Measurements from ENCODE around the gene CCDC9B. TPM values are rescaled to one million over a fixed set of nuclear protein-coding genes. Genes with fewer than 3 reads are reported as not detected.

Gene CCDC9B
- 13.0 TPM for total RNA-seq (ENCODE audit: insufficient read depth, low replicate concordance)

- peak; percentile 95 for DNase-seq (ENCODE audit: low spot score)
Measured at GRCh38 chr15:40340740-40341400, at the start of gene CCDC9B. Gene CCDC9B, minus strand, starts transcription at chr15:40340939. Its CDS starts 120 bp downstream, at chr15:40340819.

GRCh38 chr15:40389824-40390595 lies 49.3 kb upstream of the CCDC9B start:
- no peak for DNase-seq (ENCODE audit: low spot score)

DNA sequence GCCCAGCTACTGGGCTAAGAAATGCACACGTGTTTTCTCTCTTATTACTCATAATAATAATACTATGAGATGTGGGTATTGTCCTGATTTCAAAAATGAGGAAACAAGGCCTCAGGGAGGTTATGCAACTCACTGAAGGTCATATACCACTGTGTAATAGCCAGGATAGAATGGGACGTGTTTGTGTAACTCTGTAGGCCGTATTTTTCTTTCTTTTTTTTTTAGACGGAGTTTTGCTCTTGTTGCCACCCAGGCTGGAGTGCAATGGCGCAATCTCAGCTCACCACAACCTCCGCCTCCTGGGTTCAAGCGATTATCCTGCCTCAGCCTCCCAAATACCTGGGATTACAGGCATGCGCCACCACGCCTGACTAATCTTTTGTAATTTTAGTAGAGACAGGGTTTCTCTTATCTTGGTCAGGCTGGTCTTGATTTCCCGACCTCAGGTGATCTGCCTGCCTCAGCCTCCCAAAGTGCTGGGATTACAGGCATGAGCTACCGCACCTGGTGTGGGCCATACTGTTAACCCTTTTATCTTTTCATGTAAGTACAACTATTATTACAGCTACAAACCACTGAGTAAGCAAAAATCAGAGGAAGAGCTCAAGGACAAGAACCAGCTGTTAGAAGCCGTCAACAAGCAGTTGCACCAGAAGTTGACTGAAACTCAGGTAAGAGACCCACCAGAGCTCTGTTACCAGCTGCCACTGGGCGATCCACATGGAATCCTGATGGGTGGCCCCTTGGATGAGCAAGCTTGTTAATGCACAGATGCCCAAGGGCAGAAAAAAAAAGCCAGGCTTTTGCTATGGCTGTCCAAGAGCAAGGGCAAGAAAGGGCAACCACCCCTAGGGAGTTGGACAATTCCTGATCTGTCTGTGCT lies 48.4 kb upstream of the CCDC9B start:
- no peak for DNase-seq (ENCODE audit: low spot score)

- no peak for DNase-seq (ENCODE audit: low spot score)
Measured at GRCh38 chr15:40386480-40386879, 45.7 kb upstream of the CCDC9B start.

GRCh38 chr15:40382580-40383456 lies 42.1 kb upstream of the CCDC9B start, which contains the start of gene KNSTRN:
Gene KNSTRN, plus strand, starts transcription at chr15:40382721. Its CDS starts 115 bp downstream, at chr15:40382836.
- peak; percentile 95 for DNase-seq (ENCODE audit: low spot score)

DNA sequence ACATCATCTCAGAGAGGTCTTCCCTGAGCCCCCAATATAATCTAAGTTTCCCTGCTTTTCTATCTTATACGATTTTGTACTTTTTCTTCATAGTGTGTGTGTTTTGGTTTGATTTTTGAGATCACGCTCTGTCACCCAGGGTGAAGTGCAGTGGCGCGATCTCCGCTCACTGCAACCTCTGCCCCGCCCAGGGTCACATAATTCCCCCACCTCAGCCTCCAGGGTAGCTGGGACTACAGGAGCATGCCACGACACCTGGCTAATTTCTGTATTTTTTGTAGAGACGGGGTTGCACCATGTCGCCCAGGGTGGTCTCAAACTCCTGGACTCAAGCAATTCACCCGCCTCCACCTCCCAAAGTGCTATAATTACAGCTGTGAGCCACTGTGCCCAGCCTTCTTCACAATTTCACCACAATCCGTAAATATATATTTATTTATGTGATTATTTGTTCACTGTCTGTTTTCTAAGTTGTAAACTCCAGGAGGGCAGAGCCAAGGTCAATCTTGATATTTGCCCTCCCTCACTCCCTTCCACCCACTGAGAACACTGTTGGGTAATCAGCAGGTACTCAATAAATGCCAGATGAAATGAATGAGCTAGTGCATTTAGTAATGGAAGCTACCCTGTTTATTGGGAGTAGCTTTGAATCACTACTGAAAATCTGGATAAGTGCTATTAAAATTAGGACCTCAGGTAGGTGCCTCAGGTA lies 41.2 kb upstream of the CCDC9B start:
- DNase-seq (ENCODE audit: low spot score) = no peak

GRCh38 chr15:40380636-40381035 lies 39.9 kb upstream of the CCDC9B start:
- no peak for DNase-seq (ENCODE audit: low spot score)

GRCh38 chr15:40379853-40380252 lies 39.1 kb upstream of the CCDC9B start:
- peak; percentile 94 for DNase-seq (ENCODE audit: low spot score)

DNA sequence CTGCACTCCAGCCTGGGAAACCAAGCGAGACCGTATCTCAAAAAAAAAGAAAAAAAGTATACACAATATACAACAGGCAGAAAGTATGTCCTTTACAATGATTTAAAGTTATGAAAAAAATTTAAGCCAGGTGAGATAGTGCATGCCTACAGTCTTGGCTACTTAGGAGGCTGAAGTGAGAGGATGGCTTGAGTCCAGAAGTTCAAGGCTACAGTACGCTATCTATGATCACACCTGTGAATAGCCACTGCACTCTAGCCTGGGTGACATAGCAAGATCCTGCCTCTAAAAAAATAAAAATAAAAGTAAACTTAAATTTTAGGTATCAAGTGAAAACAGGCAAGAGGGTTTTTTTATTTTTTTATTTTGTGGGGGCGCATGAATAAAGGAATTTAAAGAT lies 38.6 kb upstream of the CCDC9B start:
- no peak for DNase-seq (ENCODE audit: low spot score)

- DNase-seq (ENCODE audit: low spot score) = no peak
Measured at GRCh38 chr15:40377606-40378005, 36.9 kb upstream of the CCDC9B start.

- no peak for DNase-seq (ENCODE audit: low spot score)
Measured at GRCh38 chr15:40372981-40373380, 32.2 kb upstream of the CCDC9B start.

DNA sequence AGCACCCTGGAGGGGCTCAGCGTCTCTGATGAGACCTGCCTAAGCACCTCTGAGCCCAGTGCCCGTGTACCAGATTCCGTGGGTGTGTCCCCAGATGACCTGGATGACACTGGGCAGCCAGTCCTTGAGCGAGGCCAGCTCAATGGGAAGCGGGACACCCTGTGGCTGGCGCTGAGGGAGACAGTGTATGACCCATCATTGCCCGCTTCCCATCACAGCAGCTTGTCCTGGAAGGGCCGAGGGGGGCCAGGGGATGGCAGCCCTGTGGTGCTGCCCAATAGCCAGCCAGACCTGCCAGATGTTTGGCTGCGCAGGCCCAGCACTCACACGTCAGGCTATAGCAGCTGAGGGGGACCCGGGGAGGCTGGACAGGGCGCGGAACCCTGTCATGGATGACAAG lies 29.2 kb upstream of the CCDC9B start:
- no peak for DNase-seq (ENCODE audit: low spot score)

DNA sequence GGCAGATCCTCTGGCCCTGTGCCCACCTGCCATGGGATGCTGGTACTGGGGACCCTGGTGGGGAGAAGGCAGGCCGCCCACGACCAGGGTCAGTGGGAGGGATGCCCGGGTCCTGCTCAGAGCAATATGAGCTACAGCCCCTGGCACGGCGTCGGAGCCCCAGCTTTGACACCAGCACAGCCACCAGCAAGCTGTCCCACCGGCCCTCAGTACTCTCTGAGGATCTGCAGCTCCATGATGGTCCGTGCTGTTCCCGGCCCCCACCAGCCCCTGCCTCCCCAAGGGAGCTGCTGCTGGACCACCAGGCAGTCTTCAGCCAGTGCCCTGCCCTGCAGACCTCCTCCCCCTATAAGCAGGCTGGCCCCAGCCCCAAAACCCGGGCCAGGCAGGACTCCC lies 28.7 kb upstream of the CCDC9B start:
- no peak for DNase-seq (ENCODE audit: low spot score)

GRCh38 chr15:40368719-40369473 lies 28.2 kb upstream of the CCDC9B start:
- no peak for DNase-seq (ENCODE audit: low spot score)

DNA sequence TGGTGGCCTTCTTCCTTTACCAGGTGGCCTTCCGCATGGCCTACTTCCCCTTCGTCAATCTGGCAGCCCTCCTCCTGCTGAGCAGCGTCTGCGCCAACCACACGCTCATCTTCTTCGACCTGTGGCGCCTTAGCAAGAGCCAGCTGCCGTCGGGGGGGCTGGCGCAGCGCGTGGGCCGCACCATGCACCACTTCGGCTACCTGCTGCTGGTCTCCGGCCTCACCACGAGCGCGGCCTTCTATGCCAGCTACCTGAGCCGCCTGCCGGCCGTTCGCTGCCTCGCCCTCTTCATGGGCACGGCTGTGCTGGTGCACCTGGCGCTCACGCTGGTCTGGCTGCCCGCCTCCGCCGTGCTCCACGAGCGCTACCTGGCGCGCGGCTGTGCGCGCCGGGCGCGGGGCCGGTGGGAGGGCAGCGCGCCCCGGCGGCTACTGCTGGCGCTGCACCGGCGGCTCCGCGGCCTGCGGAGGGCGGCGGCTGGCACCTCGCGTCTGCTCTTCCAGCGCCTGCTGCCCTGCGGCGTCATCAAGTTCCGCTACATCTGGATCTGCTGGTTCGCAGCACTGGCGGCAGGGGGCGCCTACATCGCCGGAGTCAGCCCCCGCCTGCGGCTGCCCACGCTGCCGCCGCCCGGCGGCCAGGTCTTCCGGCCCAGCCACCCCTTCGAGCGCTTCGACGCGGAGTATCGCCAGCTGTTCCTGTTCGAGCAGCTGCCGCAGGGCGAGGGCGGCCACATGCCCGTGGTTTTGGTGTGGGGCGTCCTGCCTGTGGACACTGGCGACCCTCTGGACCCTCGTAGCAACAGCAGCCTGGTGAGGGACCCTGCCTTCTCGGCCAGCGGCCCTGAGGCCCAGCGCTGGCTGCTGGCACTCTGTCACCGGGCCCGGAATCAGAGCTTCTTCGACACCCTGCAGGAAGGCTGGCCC lies 27.2 kb upstream of the CCDC9B start:
- peak; percentile 86 for DNase-seq (ENCODE audit: low spot score)

- DNase-seq (ENCODE audit: low spot score) = no peak
Measured at GRCh38 chr15:40367371-40367685, 26.6 kb upstream of the CCDC9B start.

DNA sequence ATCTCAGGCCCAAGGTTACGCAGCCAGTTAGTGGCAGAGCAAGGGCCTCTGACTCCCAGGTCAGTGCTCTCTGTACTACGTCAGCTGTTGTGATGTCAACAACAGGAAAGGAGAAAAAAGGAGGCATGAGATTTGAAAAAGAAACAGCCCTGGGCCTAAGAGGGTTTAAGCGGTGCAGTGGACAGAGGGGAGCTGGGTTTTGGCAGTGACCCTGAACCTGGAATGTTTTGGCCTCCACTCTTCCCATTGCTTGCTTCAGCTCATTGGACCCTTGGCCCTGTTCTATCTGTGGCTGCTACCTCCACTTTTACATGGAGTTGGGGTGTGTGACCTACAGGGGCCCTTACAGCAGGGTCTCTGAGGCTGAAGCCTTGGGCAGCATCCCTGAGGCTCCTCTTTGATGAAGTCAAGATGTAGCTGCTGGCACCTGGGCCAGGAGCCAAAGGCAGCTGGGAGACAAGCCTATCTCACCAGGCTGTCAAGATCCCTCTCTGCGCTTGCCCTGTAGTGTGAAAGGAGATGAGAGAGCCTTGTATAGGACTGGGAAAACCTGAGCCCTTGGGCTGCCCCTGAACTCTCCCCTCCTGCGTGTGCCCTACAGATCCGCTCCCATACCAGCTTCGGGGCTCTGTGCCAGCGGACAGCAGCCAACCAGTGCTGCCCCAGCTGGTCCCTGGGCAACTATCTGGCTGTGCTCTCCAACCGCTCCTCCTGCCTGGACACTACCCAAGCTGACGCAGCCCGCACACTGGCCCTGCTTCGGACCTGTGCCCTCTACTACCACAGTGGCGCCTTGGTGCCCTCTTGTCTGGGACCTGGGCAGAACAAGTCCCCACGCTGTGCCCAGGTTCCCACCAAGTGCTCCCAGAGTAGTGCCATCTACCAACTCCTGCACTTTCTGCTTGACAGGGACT lies 26.0 kb upstream of the CCDC9B start:
- DNase-seq (ENCODE audit: low spot score) = peak; percentile 28

Measured in umbilical cord (tissue), 2 donors.